GM12878 (cell line): ENCODE results near the gene GSG1.

Source experiments
- ATF7 ChIP-seq: fragments of 450-650 bp; IDR thresholded peaks from 2 replicates; pipeline ENCODE4 v1.6.1; 2016; ENCODE audit warnings: low read depth, mild to moderate bottlenecking
- CREB1 ChIP-seq: IDR thresholded peaks from 2 replicates; pipeline ENCODE4 v1.6.1; 2012; ENCODE audit warnings: low read depth, mild to moderate bottlenecking, inconsistent platforms
- EZH2 ChIP-seq: IDR thresholded peaks from 2 replicates; pipeline ENCODE4 v1.6.1; 2012; ENCODE audit warnings: low read depth, mild to moderate bottlenecking, control low read depth, inconsistent platforms, low read length, borderline replicate concordance; ENCODE audit not compliant: control insufficient read depth
- FOXM1 ChIP-seq: IDR thresholded peaks from 2 replicates; pipeline ENCODE4 v1.6.1; 2012; ENCODE audit warnings: low read depth, mild to moderate bottlenecking, inconsistent platforms, low read length, moderate library complexity
- JUNB ChIP-seq: IDR thresholded peaks from 2 replicates; pipeline ENCODE4 v1.6.1; 2016; ENCODE audit warnings: antibody characterized with exemption, mild to moderate bottlenecking
- POLR2A ChIP-seq: IDR thresholded peaks from 2 replicates; pipeline ENCODE4 v1.6.1; 2011; ENCODE audit warnings: low read depth, mild to moderate bottlenecking, low read length
- POLR2AphosphoS5 ChIP-seq: IDR thresholded peaks from 2 replicates; pipeline ENCODE4 v1.6.1; 2011; ENCODE audit warnings: mild to moderate bottlenecking, low read length, inconsistent platforms
- RCOR1 ChIP-seq: conservative IDR thresholded peaks from 2 replicates; pipeline ENCODE4 v1.6.1; 2012; ENCODE audit warnings: low read depth, low read length, improper control_type of control experiment
- REST ChIP-seq: IDR thresholded peaks from 2 replicates; pipeline ENCODE4 v1.6.1; 2012; ENCODE audit warnings: mild to moderate bottlenecking, low read depth, low read length
- SMARCA5 ChIP-seq: fragments of 450-650 bp; IDR thresholded peaks from 2 replicates; pipeline ENCODE4 v1.6.1; 2017; ENCODE audit warnings: mild to moderate bottlenecking
- TARDBP ChIP-seq: IDR thresholded peaks from 2 replicates; pipeline ENCODE4 v1.6.1; 2016; ENCODE audit warnings: borderline replicate concordance
- TF ChIP-seq, protein P1 (sequence below), 3 experiments: IDR thresholded peaks in 2 of 3; conservative IDR thresholded peaks in 1 of 3; 2 replicates each; pipeline ENCODE4 v1.5.1; 2011; ENCODE audit warnings: low read depth in 3 of 3, low read length in 3 of 3, mild to moderate bottlenecking in 3 of 3, control low read depth in 2 of 3, moderate library complexity in 2 of 3, inconsistent platforms in 1 of 3, mixed read lengths in 1 of 3; ENCODE audit not compliant: control insufficient read depth in 2 of 3, insufficient read depth in 1 of 3; ENCODE audit errors: extremely low read depth in 1 of 3
- TF ChIP-seq, protein P2 (sequence below): IDR thresholded peaks from 2 replicates; pipeline ENCODE4 v1.6.1; 2012; ENCODE audit warnings: low read depth, low read length, improper control_type of control experiment
- TF ChIP-seq, protein P3 (sequence below): IDR thresholded peaks from 2 replicates; pipeline ENCODE4 v1.6.1; 2012; ENCODE audit warnings: low read depth, low read length, improper control_type of control experiment

DNA sequence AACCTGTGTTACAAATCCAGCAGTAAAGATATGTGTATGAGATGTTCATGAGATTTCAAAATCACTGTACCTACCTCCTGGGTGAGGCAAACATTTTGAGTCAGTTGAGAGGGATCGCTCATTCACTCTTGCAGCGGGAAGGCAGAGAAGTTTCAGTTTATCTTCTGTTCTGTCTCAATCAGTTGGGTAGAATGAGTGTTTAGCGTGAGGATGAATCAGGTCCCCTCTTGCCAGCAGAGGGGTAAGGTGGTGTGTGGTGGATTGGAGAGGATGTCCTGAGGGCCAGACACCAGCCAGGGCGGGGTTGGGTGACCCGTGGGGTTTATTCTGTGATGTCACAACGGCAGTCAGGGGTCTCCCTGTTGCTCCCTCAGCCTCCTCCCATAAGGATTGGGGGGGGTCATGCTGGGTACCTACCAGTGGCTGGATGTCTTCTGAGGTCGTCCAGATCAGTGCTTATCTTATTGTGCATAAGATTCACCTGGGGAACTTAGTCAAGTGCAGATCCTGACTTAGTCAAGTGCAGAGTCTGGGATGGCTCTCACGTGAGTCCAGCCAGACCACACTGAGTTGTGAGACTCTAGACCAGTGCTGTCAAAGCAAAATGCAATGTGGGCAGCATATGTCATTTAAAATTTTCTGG, at the start of gene GSG1:
- TF ChIP-seq TARDBP (no peak), SMARCA5 (no peak), FOXM1 (no peak), JUNB (no peak), ATF7 (no peak), REST (no peak), EZH2 (no peak), CREB1 (no peak), RCOR1 (no peak), POLR2A (no peak), POLR2AphosphoS5 (no peak)
- TF ChIP-seq, protein P1, sequence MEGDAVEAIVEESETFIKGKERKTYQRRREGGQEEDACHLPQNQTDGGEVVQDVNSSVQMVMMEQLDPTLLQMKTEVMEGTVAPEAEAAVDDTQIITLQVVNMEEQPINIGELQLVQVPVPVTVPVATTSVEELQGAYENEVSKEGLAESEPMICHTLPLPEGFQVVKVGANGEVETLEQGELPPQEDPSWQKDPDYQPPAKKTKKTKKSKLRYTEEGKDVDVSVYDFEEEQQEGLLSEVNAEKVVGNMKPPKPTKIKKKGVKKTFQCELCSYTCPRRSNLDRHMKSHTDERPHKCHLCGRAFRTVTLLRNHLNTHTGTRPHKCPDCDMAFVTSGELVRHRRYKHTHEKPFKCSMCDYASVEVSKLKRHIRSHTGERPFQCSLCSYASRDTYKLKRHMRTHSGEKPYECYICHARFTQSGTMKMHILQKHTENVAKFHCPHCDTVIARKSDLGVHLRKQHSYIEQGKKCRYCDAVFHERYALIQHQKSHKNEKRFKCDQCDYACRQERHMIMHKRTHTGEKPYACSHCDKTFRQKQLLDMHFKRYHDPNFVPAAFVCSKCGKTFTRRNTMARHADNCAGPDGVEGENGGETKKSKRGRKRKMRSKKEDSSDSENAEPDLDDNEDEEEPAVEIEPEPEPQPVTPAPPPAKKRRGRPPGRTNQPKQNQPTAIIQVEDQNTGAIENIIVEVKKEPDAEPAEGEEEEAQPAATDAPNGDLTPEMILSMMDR (IDR thresholded peaks at IDR 0.05 in 2 of 3, conservative IDR thresholded peaks at IDR 0.05 in 1 of 3; ENCODE audit: control insufficient read depth in 2 of 3, extremely low read depth in 1 of 3, insufficient read depth in 1 of 3, low read depth in 3 of 3, low read length in 3 of 3), result no peak
- TF ChIP-seq, protein P2, sequence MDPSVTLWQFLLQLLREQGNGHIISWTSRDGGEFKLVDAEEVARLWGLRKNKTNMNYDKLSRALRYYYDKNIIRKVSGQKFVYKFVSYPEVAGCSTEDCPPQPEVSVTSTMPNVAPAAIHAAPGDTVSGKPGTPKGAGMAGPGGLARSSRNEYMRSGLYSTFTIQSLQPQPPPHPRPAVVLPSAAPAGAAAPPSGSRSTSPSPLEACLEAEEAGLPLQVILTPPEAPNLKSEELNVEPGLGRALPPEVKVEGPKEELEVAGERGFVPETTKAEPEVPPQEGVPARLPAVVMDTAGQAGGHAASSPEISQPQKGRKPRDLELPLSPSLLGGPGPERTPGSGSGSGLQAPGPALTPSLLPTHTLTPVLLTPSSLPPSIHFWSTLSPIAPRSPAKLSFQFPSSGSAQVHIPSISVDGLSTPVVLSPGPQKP, result no peak
- TF ChIP-seq, protein P3, sequence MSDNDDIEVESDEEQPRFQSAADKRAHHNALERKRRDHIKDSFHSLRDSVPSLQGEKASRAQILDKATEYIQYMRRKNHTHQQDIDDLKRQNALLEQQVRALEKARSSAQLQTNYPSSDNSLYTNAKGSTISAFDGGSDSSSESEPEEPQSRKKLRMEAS, result no peak
